Lower lobe of right lung (tissue), 2 donors: Measurements from ENCODE around the gene ZBTB45. TPM values are rescaled to one million over a fixed set of nuclear protein-coding genes. Genes with fewer than 3 reads are reported as not detected.

Experiments used
- ATAC-seq, 2 donors: fragments of 200-7000 bp; cut with Tn5 transposase; one replicate each; pipeline ENCODE4 v1.9.1; 2020 to 2022; ENCODE audit warnings: mild to moderate bottlenecking in 2 of 2, moderate library complexity in 2 of 2
- DNase-seq: peaks from one replicate; pipeline ENCODE4 v3.0.0-alpha.2; 2020
- H3K27ac ChIP-seq: fragments of 200-600 bp; one replicate; pipeline ENCODE4 v1.8.0; 2022
- H3K27me3 ChIP-seq: fragments of 200-600 bp; one replicate; pipeline ENCODE4 v1.8.0; 2022; ENCODE audit warnings: low read depth
- H3K36me3 ChIP-seq: fragments of 200-600 bp; one replicate; pipeline ENCODE4 v1.8.0; 2022; ENCODE audit warnings: mild to moderate bottlenecking
- H3K4me1 ChIP-seq: fragments of 200-600 bp; one replicate; pipeline ENCODE4 v1.8.0; 2022
- H3K4me3 ChIP-seq: fragments of 200-600 bp; one replicate; pipeline ENCODE4 v1.8.0; 2022; ENCODE audit warnings: mild to moderate bottlenecking
- H3K9me3 ChIP-seq: fragments of 200-600 bp; one replicate; pipeline ENCODE4 v1.8.0; 2022
- intact Hi-C: fragments of 100-400 bp; cut with DNase I; formaldehyde crosslinking; loops from one replicate; pipeline ENCODE4 v1.11.0; 2022
- total RNA-seq: library from RNA; stranded (reverse); fragmentation: NEBNext Ultra II Directional; extraction: Animal tissue kit (Norgen Biotek cat#: 25700); gene quantifications from one replicate; pipeline ENCODE4 v1.2.1, GENCODE V29; 2021
- TF ChIP-seq, protein P1 (sequence below): fragments of 200-600 bp; IDR thresholded peaks from one replicate; pipeline ENCODE4 v1.8.0; 2022; ENCODE audit warnings: antibody characterized with exemption, mild to moderate bottlenecking
- donor health status: DM: no; HTN: yes; CAD: no; lungs with severe emphysema.

ZBTB45 gene
- total RNA-seq, 1 donor from 2014 or later: 14.1 TPM

DNA sequence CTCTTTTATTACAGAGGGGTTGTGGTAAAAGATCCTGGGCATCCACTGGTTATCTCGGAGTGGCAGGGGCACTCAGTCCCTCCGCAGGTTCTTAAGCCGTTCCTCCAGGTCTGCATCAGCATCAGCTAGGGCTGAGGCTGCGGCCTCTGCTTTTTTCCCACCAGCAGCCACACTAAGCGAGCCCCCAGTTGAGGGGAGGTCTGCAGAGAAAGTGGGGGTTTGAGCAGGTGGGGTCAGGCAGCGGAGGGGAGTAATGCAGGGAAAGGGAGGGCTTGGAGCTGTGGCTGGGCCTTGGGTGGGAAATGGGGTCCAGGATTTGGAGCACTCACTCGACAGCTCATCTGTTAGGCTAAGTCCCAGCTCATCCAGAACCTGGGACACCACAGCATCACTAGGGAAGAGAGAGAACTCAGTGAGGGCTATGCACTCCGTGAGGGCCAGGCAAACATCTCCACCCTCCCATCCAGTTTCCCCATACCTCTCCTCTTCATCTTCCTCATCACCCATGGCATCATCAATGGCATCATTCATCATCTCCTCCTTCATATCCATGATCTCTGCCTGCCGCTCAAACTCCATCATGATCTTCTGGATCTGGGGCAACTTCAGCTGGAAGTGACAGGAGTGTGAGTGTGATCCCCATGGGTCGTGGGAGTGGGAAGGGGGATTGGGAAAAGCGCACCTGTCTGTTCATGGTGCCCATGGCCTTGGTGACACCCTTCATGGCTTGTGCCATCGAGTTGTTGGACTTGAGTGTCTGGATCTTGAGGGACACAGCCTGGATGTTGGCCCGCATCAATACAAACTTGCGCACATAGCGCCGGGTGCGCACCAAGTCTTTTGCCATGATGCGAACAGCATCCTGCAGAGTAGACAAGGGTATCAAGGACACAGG is 32.2 kb upstream of the ZBTB45 start:
- H3K36me3 ChIP-seq: peaks cover 86% of the 10 kb centered on the region
- H3K9me3 ChIP-seq: no peaks in the 10 kb centered on the region
- H3K27me3 ChIP-seq: no peaks in the 10 kb centered on the region
- intact Hi-C loops: no loop called here
- no peak for DNase-seq
- TF ChIP-seq, protein P1, sequence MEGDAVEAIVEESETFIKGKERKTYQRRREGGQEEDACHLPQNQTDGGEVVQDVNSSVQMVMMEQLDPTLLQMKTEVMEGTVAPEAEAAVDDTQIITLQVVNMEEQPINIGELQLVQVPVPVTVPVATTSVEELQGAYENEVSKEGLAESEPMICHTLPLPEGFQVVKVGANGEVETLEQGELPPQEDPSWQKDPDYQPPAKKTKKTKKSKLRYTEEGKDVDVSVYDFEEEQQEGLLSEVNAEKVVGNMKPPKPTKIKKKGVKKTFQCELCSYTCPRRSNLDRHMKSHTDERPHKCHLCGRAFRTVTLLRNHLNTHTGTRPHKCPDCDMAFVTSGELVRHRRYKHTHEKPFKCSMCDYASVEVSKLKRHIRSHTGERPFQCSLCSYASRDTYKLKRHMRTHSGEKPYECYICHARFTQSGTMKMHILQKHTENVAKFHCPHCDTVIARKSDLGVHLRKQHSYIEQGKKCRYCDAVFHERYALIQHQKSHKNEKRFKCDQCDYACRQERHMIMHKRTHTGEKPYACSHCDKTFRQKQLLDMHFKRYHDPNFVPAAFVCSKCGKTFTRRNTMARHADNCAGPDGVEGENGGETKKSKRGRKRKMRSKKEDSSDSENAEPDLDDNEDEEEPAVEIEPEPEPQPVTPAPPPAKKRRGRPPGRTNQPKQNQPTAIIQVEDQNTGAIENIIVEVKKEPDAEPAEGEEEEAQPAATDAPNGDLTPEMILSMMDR: no peak
- no peak overlapping the region for H3K4me3 ChIP-seq
- H3K4me1 ChIP-seq: peaks cover 34% of the 10 kb centered on the region
- ATAC-seq: no peak
- H3K27ac ChIP-seq: no peak overlapping the region

GRCh38 chr19:58551123-58551497 is 31.5 kb upstream of the ZBTB45 start:
- peaks cover 34% of the 10 kb centered on the region for H3K4me1 ChIP-seq
- intact Hi-C loops: no loop called here

DNA sequence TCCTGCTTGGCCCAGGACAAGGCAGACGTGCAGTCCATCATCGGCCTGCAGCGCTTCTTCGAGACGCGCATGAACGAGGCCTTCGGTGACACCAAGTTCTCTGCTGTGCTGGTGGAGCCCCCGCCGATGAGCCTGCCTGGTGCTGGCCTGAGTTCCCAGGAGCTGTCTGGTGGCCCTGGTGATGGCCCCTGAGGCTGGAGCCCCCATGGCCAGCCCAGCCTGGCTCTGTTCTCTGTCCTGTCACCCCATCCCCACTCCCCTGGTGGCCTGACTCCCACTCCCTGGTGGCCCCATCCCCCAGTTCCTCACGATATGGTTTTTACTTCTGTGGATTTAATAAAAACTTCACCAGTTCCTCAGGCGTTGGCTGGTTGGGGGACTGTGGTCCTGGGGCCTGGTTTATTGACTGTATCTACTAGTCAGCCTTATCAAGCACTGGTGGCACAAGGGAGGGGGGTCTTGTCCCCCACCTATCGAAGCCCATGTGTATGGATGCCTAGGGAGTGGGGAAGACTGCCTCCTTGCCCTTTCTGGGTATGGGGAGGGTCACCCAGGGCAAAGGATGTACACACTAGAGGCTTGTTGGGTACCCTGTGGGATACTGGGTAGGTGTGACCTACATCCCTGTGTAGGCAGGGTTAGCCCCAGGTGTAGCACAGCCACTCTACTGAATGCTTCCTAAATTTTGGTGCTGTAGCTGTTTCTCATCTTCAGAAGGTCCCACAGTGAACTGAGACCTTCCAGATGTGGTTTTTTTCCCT is 30.9 kb upstream of the ZBTB45 start:
- DNase-seq: no peak

More at GRCh38 chr19:58551123-58551497, 31.5 kb upstream of the ZBTB45 start:
- Histone ChIP-seq H3K9me3 (no peaks in the 10 kb centered on the region), H3K36me3 (peaks cover 86% of the 10 kb centered on the region), H3K27ac (no peak overlapping the region), H3K4me3 (no peak overlapping the region), H3K27me3 (no peaks in the 10 kb centered on the region)
- ATAC-seq: no peak
- DNase-seq: no peak
- TF ChIP-seq, protein P1: no peak

DNA sequence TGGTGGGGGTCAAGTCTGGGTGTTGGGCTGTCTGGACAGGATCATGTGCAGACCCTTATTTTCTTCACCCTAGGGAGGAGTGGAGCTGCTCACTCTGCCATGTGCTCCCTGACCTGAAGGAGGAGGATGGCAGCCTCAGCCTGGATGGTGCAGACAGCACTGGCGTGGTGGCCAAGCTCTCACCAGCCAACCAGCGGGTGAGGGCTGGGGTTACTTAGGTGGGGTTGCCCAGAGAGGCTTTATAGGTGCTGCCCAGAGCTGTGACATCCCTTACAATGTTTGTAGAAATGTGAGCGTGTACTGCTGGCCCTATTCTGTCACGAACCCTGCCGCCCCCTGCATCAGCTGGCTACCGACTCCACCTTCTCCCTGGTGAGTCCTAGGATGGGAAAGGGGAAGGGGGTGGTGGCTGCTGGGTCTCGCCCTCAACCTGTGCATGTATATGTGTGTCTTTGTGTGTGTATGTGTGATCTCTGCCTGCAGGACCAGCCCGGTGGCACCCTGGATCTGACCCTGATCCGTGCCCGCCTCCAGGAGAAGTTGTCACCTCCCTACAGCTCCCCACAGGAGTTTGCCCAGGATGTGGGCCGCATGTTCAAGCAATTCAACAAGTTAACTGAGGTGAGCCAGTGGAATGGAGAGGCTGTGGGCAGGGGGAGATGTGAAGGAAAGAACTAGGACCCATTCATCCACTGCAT is 30.2 kb upstream of the ZBTB45 start:
- H3K27me3 ChIP-seq: no peaks in the 10 kb centered on the region
- intact Hi-C loops: no loop called here
- DNase-seq (no peak), ATAC-seq (no peak)
- H3K4me1 ChIP-seq: peaks cover 34% of the 10 kb centered on the region
- H3K4me3 ChIP-seq: no peak overlapping the region
- TF ChIP-seq, protein P1: no peak
- no peak overlapping the region for H3K27ac ChIP-seq
- peaks cover 84% of the 10 kb centered on the region for H3K36me3 ChIP-seq
- H3K9me3 ChIP-seq: no peaks in the 10 kb centered on the region

More for the DNA sequence above, 30.9 kb upstream of the ZBTB45 start:
- peaks cover 86% of the 10 kb centered on the region for H3K36me3 ChIP-seq
- intact Hi-C loops: no loop called here
- ATAC-seq: no peak
- H3K27ac ChIP-seq: no peak overlapping the region
- TF ChIP-seq, protein P1: no peak
- no peaks in the 10 kb centered on the region for H3K9me3 ChIP-seq
- no peak overlapping the region for H3K4me3 ChIP-seq
- H3K27me3 ChIP-seq: no peaks in the 10 kb centered on the region
- peaks cover 34% of the 10 kb centered on the region for H3K4me1 ChIP-seq
